NCI-H82 treated with DMSO at 0.1 percent for 48 hours (cell line): ENCODE data around the gene ANO4.
"Not testable (repeated sequence)": the region's sequence is repeated elsewhere in the genome, so short reads cannot be mapped to it uniquely, and the experiment has no call there.

Source experiments
- DNase-seq: peaks from one replicate; lab custom pipeline; 2025; ENCODE audit not compliant: unreplicated experiment; lab: John Stamatoyannopoulos, UW

Gene ANO4

GRCh38 chr12:101078536-101079285 is 284.1 kb downstream of the ANO4 start:
- DNase-seq = no peak

- DNase-seq = peak; percentile 82
These were observed 288.1 kb downstream of the ANO4 start for GRCh38 chr12:101082706-101083105.

- no peak for DNase-seq
These were observed 292.0 kb downstream of the ANO4 start for GRCh38 chr12:101086490-101087135.

- no peak for DNase-seq
These were observed 293.3 kb downstream of the ANO4 start for GRCh38 chr12:101087920-101088319.

- no peak for DNase-seq
These were observed 294.7 kb downstream of the ANO4 start for GRCh38 chr12:101089271-101089670.

- not testable (repeated sequence) for DNase-seq
These were observed 295.6 kb downstream of the ANO4 start for GRCh38 chr12:101090222-101090621.

GRCh38 chr12:101097829-101098580 is 303.4 kb downstream of the ANO4 start:
- DNase-seq = no peak

GRCh38 chr12:101107032-101107763 is 312.6 kb downstream of the ANO4 start:
- DNase-seq = no peak

GRCh38 chr12:101108130-101108529 is 313.6 kb downstream of the ANO4 start:
- DNase-seq = no peak

GRCh38 chr12:101110866-101111265 is 316.3 kb downstream of the ANO4 start:
- no peak for DNase-seq

GRCh38 chr12:101111441-101111840 is 316.9 kb downstream of the ANO4 start:
- DNase-seq = no peak

- DNase-seq = no peak
These were observed 320.8 kb downstream of the ANO4 start for GRCh38 chr12:101115326-101115725.

- no peak for DNase-seq
These were observed 322.3 kb downstream of the ANO4 start for GRCh38 chr12:101116911-101117310.

- no peak for DNase-seq
These were observed 323.3 kb downstream of the ANO4 start for GRCh38 chr12:101117842-101118241.

GRCh38 chr12:101127521-101128219 is 333.1 kb downstream of the ANO4 start:
- no peak for DNase-seq

GRCh38 chr12:101145777-101146431 is 351.3 kb downstream of the ANO4 start:
- not testable (repeated sequence) for DNase-seq

GRCh38 chr12:101165319-101165718 is 370.7 kb downstream of the ANO4 start:
- no peak for DNase-seq

GRCh38 chr12:101166866-101167265 is 372.3 kb downstream of the ANO4 start:
- DNase-seq = no peak

GRCh38 chr12:101168001-101168400 is 373.4 kb downstream of the ANO4 start:
- DNase-seq = no peak

- DNase-seq = no peak
These were observed 377.7 kb downstream of the ANO4 start for GRCh38 chr12:101172316-101172715.
